Suppressor macrophage (primary cell): ENCODE measurements around the gene CLRN1.

ENCODE experiments used
- DNase-seq, 4 experiments: peaks; one replicate each; pipeline ENCODE4 v3.0.0-alpha.2; 2020 to 2022

CLRN1 gene

GRCh38 chr3:150920236-150920635 is 52.3 kb downstream of the CLRN1 start:
- DNase-seq = no peak

GRCh38 chr3:150917951-150918350 is 54.6 kb downstream of the CLRN1 start:
- DNase-seq = no peak

- DNase-seq = peak in 2 of 4 experiments; percentile 28 to 34
Measured at GRCh38 chr3:150913133-150913922, 59.2 kb downstream of the CLRN1 start.

- no peak for DNase-seq
Measured at GRCh38 chr3:150912501-150912900, 60.0 kb downstream of the CLRN1 start.

GRCh38 chr3:150911771-150912170 is 60.8 kb downstream of the CLRN1 start:
- peak in 2 of 4 experiments; percentile 10 to 13 for DNase-seq

GRCh38 chr3:150906461-150906860 is 66.1 kb downstream of the CLRN1 start:
- DNase-seq = no peak

- no peak for DNase-seq
Measured at GRCh38 chr3:150905746-150906145, 66.8 kb downstream of the CLRN1 start.

- no peak for DNase-seq
Measured at GRCh38 chr3:150905339-150905738, 67.2 kb downstream of the CLRN1 start, which contains the start of gene MINDY4B. Gene MINDY4B, minus strand, starts transcription at chr3:150905439. Its CDS starts 0 bp downstream, at chr3:150905439.

GRCh38 chr3:150902988-150903387 is 69.5 kb downstream of the CLRN1 start:
- DNase-seq = no peak

- DNase-seq = no peak
Measured at GRCh38 chr3:150901793-150902192, 70.7 kb downstream of the CLRN1 start.

GRCh38 chr3:150899141-150899540 is 73.4 kb downstream of the CLRN1 start:
- DNase-seq = peak in 1 of 4 experiments; percentile 8

GRCh38 chr3:150898046-150898754 is 74.3 kb downstream of the CLRN1 start:
- no peak for DNase-seq

- DNase-seq = no peak
Measured at GRCh38 chr3:150897592-150897991, 74.9 kb downstream of the CLRN1 start.

- no peak for DNase-seq
Measured at GRCh38 chr3:150890831-150891230, 81.7 kb downstream of the CLRN1 start.

- peak in 3 of 4 experiments; percentile 23 to 80 (median 76) for DNase-seq
Measured at GRCh38 chr3:150890295-150890694, 82.2 kb downstream of the CLRN1 start.

GRCh38 chr3:150889106-150889505 is 83.4 kb downstream of the CLRN1 start:
- peak; percentile 16 to 48 (median 40) for DNase-seq

- DNase-seq = no peak
Measured at GRCh38 chr3:150887031-150887430, 85.5 kb downstream of the CLRN1 start.

- no peak for DNase-seq
Measured at GRCh38 chr3:150885535-150885934, 87.0 kb downstream of the CLRN1 start.

GRCh38 chr3:150878996-150879575 is 93.4 kb downstream of the CLRN1 start:
- no peak for DNase-seq

GRCh38 chr3:150878290-150878689 is 94.2 kb downstream of the CLRN1 start:
- no peak for DNase-seq

- peak in 1 of 4 experiments; percentile 27 for DNase-seq
Measured at GRCh38 chr3:150877303-150877702, 95.2 kb downstream of the CLRN1 start.

- no peak for DNase-seq
Measured at GRCh38 chr3:150876611-150877265, 95.8 kb downstream of the CLRN1 start.
